NCI-H2081 (cell line): Measurements from ENCODE around the gene UBTD2.
A peak's percentile ranks its signal among the peaks of the same experiment; 100 is the strongest.
"Not testable (repeated sequence)": the region's sequence is repeated elsewhere in the genome, so short reads cannot be mapped to it uniquely, and the experiment has no call there.

Experiments
- DNase-seq, 2 experiments: peaks; one replicate each; lab custom pipeline; 2025; lab: John Stamatoyannopoulos, UW

The UBTD2 gene

DNA sequence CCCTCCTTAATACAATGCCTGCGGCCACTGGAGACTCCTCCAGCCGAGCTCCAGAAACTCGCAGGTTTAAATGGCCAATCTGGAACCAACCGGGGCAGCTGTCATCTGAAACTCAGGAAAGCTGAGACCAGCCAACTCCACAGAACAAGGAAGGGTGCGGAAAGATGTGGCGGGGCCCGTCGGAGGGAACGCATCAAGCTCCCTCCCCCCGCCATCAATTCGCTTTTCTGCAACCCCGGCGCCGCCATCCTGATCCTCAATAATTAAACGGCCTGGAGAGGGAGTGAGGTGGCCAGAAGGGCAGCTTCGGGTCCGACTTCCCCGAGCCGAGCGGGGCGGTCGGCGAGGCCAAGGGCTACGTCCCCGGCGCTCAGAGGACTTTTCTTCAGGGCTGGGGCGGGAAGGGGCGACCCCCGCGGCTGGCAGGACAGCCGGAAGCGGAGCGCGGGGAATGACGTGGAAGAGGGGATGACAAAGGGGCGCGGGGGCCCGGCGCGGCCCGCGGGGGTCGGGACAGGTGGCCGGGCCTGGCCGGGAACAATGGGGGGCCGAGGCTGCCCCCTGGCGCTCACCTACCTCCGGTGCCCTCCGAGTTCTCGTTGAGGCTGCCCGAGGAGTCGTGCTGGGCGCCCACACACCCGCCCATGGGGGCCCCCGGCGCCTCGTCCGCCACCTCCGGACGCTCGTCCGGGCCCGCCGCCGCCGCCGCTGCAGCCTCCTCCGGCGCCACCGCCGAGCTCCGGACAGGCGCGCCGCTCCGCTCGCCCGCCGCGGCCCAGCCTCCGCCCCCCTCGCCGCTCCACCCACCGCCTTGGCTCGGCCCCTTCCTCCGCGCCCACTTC, at the start of gene UBTD2:
TSS of gene UBTD2 (minus strand) at position 745 of the 842 bp plus-strand sequence. CDS start at position 646, 99 bp downstream.
- DNase-seq: peak; percentile 10 to 80

- not testable (repeated sequence) for DNase-seq
Measured at GRCh38 chr5:172326901-172327300, 43.3 kb upstream of the UBTD2 start.

- DNase-seq: no peak
Measured at GRCh38 chr5:172325452-172325851, 41.9 kb upstream of the UBTD2 start.

DNA sequence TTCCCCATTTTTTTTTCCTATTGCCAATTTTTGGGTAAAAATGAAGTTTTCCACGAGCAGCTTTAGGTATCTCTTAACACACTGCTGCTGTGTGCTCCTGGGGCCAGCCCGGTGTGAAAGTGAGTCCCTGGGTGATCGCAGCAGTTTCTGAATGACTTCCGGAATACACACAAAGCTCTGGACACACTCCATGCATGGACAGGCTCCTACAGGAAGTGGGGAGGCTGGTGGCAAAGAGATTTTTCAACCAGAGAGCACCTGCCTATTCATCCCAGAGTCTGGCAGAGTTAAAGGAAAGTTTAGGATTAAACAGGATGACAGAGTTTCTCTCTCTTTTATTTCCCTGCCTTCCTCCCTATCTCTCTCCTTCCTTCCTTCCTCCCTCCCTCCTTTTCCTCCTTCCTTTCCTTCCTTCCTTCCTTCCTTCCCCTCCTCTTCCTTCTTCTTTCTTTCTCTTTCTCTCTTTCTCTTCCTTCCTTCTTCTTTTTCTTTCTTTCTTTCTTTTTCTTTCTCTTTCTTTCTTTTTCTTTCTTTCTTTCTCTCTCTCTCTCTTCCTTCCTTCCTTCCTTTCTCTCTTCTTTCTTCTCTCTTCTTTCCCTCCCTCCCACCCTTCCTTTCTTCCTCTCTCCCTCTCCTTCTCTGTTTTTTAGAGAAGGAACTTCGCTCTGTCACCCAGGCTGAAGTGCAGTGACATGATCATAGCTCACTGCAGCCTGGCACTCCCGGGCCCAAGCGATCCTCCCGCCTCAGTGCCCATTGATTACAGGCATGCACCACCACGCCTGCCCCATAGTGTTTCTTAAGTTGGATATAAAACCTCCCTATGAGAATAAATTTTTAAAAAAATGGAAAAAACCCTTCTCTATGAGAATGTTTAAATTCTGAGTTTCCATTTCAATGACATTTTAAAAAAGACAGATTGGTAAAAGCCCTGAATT, 38.7 kb upstream of the UBTD2 start:
- DNase-seq: peak; percentile 37 to 85

GRCh38 chr5:172321593-172321992, 38.0 kb upstream of the UBTD2 start:
- peak in 1 of 2 experiments; percentile 42 for DNase-seq

- no peak for DNase-seq
Measured at GRCh38 chr5:172319708-172320441, 36.3 kb upstream of the UBTD2 start.

DNA sequence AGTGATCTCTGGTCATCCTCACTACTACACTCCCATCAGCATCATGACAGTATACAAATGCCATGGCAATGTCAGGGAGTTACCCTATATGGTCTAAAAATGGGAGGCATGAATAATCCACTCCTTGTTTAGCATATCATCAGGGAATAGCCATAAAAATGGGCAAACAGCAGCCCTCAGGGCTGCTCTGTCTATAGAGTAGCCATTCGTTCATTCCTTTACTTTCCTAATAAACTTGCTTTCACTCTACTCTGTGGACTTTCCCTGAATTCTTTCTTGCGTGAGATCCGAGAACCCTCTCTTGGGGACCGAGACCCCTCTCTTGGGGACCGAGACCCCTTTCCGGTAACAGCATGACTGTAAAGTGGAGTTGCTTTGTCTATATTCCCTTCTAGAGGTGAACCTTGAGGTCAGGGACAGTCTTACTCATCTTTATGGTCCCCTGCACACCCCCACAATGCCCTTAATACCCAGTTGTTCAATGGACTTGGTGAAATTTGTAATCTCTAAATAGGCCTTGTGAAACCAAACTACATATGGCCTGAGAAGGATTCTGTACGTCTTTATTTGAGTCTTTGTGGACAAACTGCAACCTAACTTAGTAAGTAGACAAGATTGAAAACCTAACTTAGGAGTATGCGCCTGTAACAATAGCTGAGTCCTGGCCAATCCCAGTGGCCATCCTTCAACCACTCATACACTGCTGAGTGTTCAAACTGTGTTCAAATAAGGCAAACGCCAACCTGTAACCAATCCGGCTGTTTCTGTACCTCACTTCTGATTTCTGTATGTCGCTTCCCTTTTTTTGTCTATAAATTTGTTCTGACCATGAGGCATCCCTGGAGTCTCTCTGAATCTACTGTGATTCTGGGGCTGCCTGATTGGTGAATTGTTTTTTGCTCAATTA, 32.3 kb upstream of the UBTD2 start:
- DNase-seq: no peak

GRCh38 chr5:172313915-172314314, 30.4 kb upstream of the UBTD2 start:
- DNase-seq: no peak

DNA sequence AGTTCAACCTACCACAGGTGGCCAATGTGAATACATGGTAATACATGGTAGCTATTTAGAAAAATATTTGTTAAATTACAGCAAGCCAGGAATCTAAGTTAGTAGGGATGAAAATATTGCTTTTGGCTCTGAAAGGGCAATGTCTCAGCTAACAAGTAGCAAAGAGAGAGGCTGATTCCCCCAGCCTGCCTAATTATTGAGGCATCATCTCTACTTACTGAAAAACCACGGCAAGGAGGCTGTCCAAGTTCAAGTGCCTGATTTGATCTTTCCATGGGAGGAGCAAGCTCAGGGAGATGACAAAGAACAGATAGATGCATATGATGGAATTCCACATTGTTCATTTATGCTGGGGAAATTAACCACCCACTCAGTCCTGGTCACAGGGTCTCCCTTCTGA, 28.7 kb upstream of the UBTD2 start:
- DNase-seq: no peak

- no peak for DNase-seq
Measured at GRCh38 chr5:172311605-172312004, 28.0 kb upstream of the UBTD2 start.

DNA sequence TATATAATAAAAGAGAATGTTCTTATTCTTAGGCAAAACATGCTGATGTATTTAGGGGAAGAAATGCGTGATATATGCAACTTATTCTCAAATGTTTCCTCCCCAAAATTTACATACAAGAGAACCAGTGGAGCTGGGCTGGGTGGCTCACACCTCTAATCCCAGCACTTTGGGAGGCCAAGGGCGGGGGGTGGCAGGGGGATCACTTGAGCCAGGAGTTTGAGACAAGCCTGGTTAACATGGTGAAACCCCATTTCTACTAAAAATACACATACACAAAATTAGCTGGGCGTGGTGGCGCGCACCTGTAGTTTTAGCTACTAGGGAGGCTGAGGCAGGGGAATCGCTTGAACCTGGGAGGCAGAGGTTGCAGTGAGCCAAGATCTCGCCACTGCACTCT, 27.5 kb upstream of the UBTD2 start:
- no peak for DNase-seq

DNA sequence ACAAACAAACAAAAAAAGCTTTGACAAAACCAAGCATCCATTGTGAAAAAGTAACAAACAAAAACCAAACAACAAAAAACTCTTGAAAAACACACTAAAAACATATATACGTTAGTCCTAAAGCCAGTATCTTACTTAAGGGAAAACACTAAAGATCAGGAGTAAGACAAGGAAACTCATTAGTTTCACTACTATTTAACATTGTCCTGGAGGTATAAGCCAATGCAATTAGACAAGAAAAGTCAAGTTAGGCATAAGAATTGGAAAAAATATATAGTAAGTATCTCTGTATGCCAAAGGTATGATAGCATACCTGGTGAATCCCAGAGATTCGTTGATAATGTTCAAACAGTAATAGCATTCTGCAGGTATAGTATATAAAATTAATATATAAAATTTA, 21.8 kb upstream of the UBTD2 start:
- DNase-seq: no peak

- no peak for DNase-seq
Measured at GRCh38 chr5:172303572-172304335, 20.2 kb upstream of the UBTD2 start.

- DNase-seq: no peak
Measured at GRCh38 chr5:172303162-172303561, 19.6 kb upstream of the UBTD2 start.

DNA sequence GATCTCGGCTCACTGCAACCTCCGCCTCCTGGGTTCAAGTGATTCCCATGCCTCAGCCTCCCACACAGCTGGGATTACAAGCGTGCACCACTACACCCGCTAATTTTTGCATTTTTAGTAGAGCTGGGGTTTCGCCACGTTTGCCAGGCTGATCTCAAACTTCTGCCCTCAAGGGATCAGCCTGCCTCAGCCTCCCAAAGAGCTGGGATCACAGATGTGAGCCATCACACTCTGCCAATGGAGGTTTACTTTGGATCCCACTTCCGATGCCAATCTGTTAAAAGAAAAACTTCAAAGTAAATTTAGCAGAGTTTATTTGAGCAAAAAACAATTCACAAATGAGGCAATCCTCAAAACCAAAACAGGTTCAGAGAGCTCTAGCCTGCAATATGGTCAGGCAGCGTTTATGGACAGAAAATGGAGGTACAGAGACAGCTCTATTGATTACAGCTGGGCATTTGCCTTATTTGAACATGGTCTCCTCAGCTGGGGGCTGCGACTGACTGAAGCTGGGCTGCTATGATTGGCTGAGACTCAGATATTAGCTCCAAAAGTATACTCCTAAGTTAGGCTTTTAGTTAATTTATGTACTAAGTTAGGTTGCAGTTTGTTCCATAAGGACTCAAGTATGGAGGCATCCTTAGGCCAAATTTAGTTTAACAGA, 18.6 kb upstream of the UBTD2 start:
- no peak for DNase-seq

- DNase-seq: no peak
Measured at GRCh38 chr5:172299916-172300439, 16.4 kb upstream of the UBTD2 start.

DNA sequence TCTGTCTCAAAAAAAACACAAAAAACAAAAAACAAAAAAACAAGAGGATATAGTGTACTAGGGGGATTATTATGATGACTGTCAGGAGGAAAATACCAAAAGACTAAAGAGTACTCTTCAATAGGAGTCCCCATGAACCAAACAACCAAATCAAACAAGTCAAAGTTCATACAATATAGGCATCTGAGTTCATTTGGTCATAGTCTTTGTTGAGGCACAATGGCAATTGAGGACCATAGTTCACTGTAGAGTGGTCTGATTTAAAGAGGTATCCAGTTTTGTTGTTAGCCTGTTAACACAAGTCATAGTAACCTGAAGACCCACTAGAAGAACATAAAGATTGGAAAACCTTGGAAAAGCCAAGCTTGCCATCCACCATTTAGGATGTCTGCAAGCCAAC, 11.3 kb upstream of the UBTD2 start:
- no peak for DNase-seq

DNA sequence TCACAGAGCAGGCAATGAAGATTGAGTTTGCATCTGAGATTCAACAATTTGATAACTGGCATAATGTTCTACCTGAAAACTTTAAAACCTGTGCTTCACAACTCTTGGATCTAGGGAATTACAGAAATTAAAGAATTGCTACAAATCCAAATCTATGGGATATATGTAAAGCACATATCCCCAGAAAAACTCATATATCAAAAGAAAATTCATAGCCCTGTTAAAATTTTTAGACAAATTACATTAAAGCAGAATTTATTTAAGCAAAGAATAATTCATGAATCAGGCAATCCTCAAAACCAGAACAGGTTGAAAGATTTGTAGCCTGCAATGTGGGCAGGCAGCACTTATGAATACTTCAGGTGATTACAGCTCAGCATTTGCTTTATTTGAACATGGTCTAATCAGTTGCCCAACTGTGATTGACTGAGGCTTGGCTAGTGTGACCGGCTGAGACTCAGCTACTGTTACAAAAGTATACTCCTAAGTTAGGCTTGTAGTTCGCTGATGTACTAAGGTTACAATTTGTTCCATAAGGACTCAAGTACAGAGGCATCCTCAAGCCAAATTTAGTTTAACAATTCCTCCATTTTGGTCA, 10.3 kb upstream of the UBTD2 start:
- no peak for DNase-seq
